Measurements from ENCODE around the gene SLC4A9.
"Not testable (repeated sequence)": the region's sequence is repeated elsewhere in the genome, so short reads cannot be mapped to it uniquely, and the experiment has no call there.

SLC4A9 gene

DNA sequence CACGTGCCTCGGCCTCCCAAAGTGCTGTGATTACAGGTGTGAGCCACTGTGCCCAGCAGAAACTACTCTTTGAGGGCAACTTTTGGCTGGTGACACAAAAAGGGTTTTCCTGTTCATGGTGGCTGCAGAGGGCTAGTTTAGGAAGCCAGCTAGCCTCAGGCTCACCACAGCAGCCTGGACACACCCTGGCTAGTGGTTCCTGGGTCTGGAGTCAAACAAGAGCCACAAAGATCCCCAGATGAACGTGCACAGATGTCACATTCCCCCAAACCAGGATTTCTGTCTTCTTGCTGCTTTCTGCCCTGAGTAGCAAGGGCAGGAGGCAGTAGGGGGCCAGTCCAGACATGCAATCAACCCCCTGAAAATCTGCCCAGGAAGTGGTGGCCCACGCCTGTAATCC lies 20.4 kb upstream of the SLC4A9 start:
- DNase-seq, result no peak

DNA sequence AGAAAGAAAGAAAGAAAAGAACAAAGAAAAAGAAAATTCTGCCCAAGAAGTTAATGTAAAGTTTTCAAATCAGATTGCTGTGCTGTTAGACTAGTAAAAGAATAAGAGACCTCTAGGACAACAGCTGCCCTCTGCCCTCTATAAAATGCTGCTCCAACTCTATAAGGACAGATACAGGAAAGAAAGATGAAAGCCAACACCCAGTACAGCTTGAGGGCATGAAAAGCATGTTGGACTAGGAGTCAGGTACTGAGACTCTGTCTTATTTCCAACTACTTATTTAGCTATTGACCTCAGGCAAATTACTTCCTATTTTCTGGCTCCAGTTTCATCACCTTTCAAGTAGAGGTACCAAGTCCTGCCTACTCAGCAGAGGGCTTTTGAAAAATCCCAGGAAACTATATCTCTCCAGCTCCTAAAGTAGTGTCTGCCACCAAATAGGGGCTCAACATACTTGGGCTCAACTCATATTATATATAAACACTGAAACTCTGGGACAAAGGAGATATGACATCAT lies 19.3 kb upstream of the SLC4A9 start:
- peak in 1 of 2 experiments; percentile 18 for DNase-seq

DNA sequence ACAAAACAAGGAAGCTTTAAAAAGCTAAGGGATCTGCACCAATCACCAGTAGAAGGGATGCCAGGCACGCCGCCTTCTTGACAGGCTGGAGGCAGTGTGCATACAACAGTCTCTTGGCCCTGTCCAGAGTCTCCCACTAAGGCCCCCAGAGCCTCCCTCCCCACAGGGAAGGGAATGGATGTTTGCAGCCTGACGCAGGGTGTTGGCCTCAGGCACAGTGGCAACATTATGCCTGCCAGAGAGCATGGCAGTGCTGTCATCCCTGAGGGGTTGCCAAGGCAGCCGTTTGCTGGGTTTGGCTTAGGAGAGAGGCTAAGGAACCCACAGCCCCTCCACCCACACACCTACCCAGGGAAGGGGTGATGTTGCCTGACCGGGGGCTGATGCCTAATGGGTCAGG lies 18.4 kb upstream of the SLC4A9 start:
- DNase-seq, result no peak

DNA sequence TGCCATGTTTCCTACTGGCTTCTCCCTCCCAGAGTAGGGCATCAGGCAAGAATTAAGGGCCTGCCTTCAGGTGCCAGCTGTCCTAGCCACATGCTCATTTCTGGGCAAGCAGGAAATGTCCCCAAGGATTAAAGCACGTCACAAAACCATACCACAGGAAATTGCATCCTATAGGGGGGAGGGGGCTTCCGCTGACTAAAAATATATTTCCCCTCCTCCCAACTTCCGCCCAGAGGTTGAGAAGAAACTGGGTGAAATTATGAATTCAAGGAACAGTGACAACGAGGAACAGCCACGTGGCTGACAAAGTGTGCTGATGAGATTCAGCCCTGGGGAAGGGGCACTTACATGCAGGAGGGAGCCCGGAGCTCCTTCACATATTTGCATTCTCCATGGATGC lies 17.7 kb upstream of the SLC4A9 start:
- DNase-seq, result peak; percentile 95 to 96

DNA sequence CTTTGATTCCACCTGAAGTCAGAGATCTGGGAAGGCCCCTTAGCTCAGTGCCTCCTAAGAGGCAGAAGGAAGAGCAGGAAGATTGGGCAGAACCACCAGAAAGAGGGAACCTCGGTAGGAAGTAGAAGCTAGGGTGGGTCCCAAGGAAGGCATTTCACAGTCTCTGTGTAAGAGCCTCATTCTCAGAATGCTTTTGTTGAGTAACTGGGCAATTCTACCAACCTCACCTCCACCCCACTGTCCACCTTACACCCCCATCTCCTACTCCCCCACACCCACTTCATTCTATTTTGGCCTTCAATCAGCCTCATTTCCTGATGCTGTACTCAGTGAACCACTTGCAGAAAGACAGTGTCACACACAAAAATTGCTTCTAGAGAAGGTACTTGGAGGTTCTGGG lies 17.1 kb upstream of the SLC4A9 start:
- DNase-seq, result peak in 1 of 2 experiments; percentile 52

DNA sequence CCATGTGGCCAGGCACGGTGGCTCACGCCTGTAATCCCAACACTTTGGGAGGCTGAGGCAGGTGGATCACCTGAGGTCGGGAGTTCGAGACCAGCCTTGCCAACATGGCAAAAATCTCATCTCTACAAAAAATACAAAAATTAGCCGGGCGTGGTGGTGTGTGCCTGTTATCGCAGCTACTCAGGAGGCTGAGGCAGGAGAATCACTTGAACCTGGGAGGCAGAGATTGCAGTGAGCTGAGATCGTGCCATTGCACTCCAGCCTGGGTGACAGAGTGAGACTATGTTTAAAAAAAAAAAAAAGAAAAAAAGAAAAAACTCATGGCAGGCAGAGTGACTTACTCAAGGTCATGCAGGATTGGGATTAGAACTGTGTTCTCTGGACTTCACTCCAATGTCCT lies 16.1 kb upstream of the SLC4A9 start:
- not testable (repeated sequence) for DNase-seq

DNA sequence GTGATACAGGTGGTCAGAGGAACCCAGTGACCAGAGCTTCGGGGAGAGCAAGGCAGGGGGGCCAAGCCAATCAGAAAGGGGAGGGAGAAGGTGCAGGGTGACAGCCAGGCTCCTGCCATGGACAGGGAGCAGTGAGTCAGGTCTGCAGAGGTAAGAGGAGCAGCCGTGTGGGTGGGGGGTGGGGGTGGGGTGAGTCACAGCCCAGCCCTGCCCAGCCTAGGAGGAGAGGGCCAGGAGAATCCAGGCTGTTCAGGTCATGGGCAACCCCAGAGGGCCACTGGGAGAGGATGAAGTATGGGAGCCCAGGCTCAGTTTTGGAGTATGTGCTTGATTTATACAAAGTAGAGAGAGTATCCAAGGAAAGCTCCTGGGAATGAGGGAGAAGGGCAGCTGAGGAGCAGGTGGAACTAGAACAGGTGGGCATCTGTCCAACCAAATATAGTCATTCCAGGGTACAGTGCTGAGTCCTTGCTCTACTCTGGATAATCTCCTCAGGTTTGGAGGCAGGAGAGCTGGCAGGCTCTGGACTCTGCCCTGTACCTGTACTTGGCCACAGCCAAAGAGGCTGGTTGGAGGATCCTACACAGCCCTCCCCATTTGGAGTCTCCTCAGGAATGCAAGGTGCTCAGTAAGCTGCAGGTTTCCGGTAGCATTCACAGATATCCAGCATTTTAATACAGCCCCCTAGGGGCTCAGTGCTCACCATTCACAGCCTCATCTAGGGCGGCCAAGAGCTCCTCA lies 15.1 kb upstream of the SLC4A9 start:
- DNase-seq, result no peak

DNA sequence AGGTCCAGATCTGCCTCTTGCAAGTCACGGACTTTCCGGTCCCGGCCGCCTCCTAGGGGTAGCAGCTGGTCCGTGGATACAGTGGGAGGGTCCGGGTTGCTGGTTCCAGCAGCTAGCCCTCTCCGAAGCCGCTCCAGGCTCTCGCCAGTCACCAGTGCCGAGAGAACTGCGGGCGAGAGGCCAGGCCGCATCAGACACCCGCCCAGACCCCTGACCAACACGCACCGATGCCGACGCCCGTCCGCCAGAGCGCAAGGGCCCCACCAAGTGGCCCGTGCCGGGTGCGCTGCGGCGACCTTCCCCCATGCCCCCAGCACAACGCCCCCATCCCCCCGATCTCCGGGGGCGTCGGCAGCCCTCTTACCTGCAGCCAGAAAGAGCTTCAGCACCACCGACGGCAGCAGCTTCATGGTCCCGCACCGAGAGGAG lies 14.1 kb upstream of the SLC4A9 start:
- peak in 1 of 2 experiments; percentile 33 for DNase-seq

DNA sequence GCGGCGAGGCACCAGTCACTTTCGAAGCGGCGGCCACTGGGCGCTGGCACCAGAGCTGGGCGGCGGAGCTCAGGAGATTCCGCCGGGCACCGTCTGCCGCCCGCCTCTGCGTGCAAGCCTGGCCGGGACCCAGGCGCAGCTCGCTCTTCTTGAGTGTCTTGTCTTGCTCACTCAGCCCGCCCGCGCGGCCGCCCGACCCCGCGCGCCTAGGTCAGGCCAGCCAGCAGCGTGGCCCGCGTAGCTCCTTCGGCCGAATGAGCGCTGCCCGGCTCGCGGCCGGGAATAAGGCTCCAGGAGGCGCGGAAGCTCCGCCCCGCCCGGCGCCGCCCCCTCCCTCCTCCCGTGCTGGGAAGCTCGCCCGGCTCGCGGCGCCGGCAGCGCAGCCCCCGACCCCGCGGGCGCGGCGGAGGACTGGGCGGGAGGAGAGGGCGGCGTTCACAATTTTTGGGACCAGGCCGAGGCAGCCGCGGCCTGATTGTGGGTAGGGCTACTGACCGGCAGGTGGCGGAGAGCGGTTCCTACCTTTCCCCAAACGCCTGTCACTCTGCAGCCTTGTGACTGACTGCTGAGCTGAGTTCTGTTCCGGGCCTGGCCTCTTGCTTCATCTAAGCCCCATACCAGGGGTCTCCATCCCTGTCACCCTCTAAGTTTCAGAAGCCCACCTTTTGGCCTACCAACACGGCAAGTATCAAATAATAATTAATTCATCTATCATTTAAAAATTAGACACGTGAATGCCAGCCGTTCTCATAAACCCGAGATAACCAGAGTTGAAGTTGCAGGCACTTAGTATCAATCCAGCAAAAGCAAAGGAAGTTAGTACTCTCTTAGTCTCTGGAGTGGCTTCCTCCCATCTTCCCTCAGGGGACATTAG lies 13.4 kb upstream of the SLC4A9 start, which contains the start of gene HBEGF:
Gene HBEGF, minus strand, starts transcription at position 256 of the 874 bp plus-strand sequence. CDS start 275 bp downstream, outside the sequence.
- peak in 1 of 2 experiments; percentile 54 for DNase-seq

DNA sequence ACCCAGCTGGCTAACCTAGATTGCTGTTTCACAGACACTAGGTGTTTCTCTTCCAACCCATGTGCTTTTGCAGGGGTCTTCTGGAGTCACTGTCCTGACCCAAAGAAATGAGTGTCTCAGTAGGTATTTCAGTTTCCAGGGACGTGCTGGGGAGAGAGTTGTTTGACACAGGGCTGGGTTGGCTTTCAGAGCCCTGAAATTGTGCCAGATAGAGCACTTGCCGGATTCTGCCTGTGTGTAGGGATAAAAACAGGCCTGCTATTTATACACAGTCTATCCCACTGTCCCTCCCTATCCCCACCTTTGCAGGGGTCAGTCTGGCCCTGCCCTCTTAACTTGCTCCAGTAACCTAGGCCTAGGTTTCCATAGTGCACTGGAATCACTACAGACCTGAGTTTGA lies 12.6 kb upstream of the SLC4A9 start:
- DNase-seq, result no peak

DNA sequence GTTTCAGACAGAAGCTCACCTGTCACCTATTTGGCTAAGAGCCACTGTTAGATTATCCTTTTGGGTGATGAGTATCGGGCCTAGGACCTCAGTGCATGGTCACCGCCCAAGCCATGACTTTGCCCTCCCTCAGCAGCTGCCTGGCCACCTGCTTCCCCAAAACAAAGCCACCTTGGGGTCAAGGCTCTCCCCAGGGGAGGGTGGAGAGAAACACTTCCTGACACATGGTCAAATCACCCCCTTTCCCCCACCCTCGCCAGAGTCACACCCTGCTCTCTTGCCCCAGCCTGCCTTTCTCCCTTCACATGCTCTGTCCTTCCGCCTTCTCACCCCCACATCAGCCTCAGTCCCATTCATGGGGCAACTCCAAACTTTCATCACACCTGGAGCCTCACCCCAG lies 11.9 kb upstream of the SLC4A9 start:
- no peak for DNase-seq

DNA sequence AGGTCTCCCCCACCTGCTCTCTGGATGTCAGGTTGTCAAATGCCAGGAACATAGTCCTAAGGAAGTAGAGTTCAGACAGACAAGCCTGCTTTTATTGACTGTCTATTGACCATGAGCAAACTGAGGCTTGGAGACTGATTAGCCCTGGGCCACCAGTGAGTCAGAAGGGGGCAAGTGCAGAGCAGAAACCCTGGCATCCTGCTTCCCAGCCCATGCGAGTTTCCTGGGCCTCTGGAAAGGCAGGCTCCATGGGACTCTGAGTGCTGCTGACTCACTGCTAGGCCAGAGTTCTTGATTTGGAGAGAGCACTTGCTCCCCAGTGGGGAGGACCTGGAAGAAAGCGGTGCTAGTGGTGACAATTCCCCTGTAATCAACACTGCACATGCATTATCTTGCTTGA lies 10.8 kb upstream of the SLC4A9 start:
- no peak for DNase-seq

DNA sequence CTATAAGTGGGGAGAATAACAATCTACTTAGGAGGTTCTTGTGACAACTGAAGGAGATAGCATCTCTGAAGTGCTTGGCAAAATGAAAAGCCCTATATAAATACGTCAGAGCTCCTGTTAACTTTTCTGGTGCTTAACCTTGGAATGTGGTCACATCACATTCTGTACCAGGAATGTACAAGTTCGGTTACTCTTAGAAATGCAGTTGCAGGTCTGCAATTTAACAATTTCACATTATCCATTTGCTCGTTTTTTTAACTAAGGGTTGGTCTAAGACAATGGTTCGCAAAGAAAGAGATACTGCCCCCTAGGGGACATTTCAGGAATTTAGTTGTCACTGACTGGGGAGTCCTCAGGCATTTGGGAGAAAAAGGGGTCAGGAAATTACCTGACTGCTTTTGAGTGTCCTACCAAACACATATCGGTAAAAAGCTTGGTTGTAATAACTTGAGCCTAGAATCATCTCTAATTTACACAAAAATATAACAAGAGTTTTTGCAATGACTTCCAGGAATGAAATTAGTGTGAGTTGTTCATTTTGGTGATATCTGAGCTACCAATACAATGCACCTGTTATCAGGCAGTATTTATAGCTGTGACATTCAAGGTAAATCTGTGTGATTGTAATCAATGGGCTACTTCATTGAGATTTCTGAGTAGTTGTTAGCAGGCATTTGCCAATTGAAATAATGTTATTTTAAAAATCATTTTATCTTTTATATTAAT lies 8.2 kb upstream of the SLC4A9 start:
- DNase-seq, result peak; percentile 77 to 80

DNA sequence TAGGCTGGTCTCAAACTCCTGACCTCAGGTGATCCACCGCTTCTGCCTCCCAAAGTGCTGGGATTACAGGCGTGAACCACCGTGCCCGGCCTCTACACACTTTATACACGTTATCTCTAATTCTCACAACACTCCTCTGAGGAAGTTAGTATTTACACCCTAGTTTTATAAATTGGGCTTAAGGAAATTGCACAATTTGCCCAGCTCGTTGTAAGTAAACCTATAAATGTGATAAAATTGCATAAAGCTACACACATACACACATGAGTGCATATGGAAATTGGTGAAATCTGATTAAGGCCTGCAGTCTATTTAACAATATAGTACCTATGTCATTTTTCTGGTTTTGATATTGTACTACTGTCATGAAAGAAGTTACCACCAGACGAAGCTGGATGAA lies 4.4 kb upstream of the SLC4A9 start:
- no peak for DNase-seq

DNA sequence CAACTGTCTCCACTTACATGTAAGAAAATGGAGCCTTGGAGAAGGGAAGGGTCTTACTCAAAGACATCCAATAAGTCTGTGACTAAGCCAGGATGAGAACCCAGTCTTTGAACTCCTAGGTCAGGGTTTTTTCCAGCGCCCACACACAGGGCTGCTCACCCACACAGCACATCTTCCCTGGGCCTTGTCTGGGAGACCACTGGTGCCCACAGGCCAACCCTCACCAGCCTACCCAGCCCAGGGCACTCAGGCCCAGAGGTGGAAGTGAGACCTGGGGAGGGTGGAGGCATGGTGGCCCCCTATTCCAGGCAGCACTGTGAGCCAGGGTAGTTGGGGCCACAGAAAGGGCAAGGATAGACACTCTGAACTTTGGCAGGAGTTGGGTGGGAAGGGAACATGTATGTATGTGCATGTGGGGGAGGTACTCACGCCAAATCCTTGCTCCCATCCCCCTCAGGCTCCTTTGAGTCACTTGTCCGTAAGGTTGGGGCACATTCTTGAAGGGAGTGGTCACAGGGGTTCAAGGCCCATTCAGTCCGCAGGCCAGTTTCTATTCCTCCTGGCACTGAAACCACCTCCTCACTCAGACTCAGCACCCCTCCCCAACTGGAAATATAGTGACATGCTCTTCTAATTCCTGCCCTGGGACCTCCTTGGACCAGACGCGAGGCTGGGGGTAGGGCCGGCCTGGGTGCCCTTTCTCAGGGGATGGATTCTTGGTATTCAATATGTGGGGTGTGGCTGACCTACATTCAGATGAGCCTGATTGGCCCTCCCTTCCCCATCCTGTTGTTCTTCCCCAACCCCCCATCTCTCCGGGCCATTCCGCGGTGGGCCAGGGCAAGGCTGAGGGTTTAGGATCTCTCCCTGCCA lies 2.9 kb upstream of the SLC4A9 start:
- DNase-seq, result no peak

DNA sequence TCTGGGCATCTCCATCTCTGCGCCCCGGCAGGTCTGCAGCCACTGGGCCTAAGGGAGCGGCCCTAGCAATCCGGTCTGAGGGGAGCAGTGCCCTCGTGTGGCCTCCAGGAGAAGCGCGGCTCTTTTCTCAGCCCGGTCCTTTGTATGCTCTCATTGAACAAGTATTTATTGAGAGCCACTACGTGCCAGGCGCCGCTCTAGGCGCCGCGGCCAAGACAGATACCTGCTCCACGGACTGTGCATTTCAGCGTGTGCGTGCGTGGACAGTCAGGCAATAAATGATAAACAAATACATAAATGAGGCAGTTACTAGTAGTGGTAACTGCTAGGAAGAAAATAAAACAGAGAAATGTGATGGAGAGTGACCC lies 2.3 kb upstream of the SLC4A9 start:
- DNase-seq, result peak; percentile 87 to 92

DNA sequence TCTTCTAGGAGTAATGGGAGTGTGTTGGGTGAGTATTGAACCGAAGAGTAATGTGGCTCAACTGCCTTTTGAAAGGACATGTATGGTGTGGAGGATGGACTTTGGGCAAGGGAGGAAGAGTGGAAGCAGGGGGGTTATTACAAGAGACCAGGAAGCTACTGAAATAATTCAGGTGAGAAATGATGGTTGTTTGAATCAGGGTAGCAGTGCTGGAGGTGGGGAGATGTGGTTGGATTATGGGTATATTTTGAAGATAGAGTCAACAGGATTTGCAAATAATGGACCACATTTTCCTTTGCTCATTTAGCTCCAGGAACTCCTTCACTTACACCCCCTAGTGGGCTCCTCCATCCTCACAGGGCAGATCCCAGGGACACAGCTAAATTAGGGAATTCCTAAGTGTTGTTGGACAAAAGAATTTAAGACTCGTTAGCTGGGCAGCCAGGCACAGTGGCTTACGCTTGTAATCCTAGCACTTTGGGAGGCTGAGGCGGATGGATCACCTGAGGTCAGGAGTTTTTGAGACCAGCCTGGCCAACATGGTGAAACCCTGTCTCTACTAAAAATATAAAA lies 1.2 kb upstream of the SLC4A9 start:
- DNase-seq, result peak; percentile 12 to 21

DNA sequence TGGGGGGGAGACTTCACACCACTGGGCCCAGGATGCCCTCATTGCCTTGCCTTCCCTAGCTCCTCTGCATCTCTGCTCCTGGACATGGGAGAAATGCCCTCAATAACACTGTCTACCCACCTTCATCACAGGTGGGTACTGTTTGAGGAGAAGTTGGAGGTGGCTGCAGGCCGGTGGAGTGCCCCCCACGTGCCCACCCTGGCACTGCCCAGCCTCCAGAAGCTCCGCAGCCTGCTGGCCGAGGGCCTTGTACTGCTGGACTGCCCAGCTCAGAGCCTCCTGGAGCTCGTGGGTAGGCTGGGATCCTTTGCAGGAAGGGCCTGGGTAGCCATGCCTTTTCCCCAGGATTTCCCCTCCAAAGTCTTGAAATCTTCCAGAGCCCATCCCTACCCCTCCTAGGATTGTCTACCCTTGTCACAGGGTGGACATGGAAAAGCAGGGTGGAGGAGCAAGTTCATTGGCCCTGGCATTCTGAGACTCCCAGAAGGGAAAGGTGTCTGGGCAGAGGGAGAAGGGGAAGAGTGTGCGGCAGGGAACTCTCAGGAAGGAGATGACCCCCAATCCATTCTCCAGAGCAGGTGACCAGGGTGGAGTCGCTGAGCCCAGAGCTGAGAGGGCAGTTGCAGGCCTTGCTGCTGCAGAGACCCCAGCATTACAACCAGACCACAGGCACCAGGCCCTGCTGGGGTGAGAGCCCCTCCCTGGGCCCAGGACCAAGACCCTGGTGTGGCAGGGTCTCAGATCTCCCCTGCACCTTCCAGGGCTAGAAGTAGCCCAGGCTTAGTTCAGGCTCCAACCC lies 886 bp downstream of the SLC4A9 start:
- DNase-seq, result no peak

DNA sequence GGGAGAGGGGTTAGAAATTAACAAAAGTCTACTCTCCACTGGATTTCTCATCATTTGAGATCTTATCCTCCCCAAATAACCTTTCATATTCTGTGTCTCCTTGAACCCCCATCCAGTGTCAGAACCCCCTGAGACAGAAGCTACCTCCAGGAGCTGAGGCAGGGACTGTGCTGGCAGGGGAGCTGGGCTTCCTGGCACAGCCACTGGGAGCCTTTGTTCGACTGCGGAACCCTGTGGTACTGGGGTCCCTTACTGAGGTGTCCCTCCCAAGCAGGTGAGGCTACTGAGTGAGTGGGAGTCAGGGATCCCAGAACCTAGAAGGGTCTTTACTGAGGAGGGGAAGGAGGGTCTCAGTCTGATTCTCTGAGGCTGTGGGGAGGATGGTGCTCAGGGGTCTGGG lies 1.9 kb downstream of the SLC4A9 start:
- DNase-seq, result no peak

DNA sequence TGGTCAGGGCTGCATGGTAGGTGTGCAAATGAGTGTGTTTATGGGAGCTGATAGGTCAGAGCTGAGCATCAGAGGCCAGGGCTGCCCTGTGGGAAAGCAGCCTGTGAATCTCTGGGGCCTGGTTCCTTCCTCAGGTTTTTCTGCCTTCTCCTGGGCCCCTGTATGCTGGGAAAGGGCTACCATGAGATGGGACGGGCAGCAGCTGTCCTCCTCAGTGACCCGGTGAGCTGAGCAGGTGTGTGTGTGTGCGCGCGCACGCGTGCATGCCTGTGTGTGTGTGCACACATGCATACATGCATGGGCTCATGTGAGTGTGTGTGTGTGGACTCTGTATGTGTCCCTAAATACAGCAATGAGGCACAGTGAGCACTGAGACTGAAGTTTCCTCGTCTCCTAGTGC lies 2.3 kb downstream of the SLC4A9 start:
- DNase-seq, result no peak
